H1 (cell line): ENCODE measurements around the gene PTGES2.

ENCODE experiments used
- EZH2 ChIP-seq: fragments of 200-600 bp; sonication (generic); IDR thresholded peaks from 2 replicates; pipeline ENCODE4 v1.7.1; 2012; ENCODE audit warnings: low read depth, mild to moderate bottlenecking, moderate library complexity, low read length, inconsistent platforms; ENCODE audit not compliant: severe bottlenecking
- POLR2A ChIP-seq, 2 experiments: IDR thresholded peaks; 1 replicate in 1 of 2; 2 replicates in 1 of 2; pipeline ENCODE4 v1.6.1; 2011; ENCODE audit warnings: low read depth in 2 of 2, low read length in 2 of 2, mild to moderate bottlenecking in 2 of 2; ENCODE audit errors: control extremely low read depth in 1 of 2
- TF ChIP-seq, protein P1 (sequence below), 3 experiments: IDR thresholded peaks; 1 replicate in 2 of 3; 2 replicates in 1 of 3; pipeline versions ENCODE4 v1.5.1 to v1.6.1; 2011; ENCODE audit warnings: low read length in 3 of 3, mild to moderate bottlenecking in 3 of 3, inconsistent platforms in 2 of 3, low read depth in 1 of 3, moderate library complexity in 1 of 3; ENCODE audit not compliant: insufficient read depth in 1 of 3; ENCODE audit errors: control extremely low read depth in 1 of 3
- TF ChIP-seq, protein P2 (sequence below): fragments of 300-600 bp; sonication (generic); IDR thresholded peaks from 2 replicates; pipeline ENCODE4 v1.7.1; 2012; ENCODE audit warnings: low read length, moderate library complexity, mild to moderate bottlenecking, inconsistent platforms; ENCODE audit not compliant: insufficient replicate concordance

DNA sequence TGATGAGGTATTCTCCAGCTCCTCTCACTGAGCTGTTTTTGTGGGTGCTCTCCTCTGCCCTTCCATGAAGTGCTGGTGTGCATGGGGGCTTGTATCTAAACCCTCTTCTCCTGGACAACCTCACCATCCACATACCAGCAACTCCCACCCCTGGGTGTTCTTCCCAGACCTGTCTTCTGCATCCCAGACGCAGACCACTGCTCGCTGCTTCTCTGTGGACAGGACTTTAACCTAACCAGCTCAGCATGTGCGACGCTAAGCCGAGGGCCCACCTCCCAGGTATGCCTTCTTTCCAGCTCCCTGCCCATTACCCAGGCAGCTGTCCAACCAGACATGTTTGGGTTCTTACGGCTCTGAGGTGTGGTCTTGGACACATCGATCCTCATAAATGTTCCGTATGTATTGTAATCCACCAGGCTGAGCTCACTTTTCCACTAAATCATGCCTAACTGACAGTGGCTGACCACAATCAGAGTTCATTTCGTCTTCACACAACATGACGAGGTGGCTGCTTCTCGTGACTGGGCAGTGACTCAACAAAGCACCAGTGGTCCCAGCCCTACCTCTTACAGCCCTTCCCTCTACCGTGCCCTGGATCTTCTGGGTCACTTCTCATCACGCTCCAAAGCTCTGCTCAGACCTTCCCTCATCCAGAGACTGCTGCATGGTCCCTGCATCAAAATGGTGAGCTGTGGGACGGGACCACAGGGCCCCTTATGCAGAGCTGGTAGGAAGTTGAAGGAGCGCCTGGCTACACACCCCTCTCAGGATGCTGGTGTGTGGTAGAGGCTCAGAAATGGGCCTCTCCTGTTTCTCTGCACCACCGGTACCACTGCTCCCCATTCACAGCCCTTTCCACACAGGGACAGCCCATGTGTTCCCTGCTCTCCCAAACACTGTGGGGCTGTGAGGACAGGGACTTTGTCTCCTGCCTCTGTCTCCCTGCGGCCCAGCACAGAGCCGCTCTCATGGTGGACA is 9.6 kb upstream of the PTGES2 start:
- TF ChIP-seq, protein P1, sequence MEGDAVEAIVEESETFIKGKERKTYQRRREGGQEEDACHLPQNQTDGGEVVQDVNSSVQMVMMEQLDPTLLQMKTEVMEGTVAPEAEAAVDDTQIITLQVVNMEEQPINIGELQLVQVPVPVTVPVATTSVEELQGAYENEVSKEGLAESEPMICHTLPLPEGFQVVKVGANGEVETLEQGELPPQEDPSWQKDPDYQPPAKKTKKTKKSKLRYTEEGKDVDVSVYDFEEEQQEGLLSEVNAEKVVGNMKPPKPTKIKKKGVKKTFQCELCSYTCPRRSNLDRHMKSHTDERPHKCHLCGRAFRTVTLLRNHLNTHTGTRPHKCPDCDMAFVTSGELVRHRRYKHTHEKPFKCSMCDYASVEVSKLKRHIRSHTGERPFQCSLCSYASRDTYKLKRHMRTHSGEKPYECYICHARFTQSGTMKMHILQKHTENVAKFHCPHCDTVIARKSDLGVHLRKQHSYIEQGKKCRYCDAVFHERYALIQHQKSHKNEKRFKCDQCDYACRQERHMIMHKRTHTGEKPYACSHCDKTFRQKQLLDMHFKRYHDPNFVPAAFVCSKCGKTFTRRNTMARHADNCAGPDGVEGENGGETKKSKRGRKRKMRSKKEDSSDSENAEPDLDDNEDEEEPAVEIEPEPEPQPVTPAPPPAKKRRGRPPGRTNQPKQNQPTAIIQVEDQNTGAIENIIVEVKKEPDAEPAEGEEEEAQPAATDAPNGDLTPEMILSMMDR (IDR thresholded peaks at IDR 0.05; ENCODE audit: control extremely low read depth in 1 of 3, insufficient read depth in 1 of 3, low read depth in 1 of 3, low read length in 3 of 3): no peak
- TF ChIP-seq, protein P2, sequence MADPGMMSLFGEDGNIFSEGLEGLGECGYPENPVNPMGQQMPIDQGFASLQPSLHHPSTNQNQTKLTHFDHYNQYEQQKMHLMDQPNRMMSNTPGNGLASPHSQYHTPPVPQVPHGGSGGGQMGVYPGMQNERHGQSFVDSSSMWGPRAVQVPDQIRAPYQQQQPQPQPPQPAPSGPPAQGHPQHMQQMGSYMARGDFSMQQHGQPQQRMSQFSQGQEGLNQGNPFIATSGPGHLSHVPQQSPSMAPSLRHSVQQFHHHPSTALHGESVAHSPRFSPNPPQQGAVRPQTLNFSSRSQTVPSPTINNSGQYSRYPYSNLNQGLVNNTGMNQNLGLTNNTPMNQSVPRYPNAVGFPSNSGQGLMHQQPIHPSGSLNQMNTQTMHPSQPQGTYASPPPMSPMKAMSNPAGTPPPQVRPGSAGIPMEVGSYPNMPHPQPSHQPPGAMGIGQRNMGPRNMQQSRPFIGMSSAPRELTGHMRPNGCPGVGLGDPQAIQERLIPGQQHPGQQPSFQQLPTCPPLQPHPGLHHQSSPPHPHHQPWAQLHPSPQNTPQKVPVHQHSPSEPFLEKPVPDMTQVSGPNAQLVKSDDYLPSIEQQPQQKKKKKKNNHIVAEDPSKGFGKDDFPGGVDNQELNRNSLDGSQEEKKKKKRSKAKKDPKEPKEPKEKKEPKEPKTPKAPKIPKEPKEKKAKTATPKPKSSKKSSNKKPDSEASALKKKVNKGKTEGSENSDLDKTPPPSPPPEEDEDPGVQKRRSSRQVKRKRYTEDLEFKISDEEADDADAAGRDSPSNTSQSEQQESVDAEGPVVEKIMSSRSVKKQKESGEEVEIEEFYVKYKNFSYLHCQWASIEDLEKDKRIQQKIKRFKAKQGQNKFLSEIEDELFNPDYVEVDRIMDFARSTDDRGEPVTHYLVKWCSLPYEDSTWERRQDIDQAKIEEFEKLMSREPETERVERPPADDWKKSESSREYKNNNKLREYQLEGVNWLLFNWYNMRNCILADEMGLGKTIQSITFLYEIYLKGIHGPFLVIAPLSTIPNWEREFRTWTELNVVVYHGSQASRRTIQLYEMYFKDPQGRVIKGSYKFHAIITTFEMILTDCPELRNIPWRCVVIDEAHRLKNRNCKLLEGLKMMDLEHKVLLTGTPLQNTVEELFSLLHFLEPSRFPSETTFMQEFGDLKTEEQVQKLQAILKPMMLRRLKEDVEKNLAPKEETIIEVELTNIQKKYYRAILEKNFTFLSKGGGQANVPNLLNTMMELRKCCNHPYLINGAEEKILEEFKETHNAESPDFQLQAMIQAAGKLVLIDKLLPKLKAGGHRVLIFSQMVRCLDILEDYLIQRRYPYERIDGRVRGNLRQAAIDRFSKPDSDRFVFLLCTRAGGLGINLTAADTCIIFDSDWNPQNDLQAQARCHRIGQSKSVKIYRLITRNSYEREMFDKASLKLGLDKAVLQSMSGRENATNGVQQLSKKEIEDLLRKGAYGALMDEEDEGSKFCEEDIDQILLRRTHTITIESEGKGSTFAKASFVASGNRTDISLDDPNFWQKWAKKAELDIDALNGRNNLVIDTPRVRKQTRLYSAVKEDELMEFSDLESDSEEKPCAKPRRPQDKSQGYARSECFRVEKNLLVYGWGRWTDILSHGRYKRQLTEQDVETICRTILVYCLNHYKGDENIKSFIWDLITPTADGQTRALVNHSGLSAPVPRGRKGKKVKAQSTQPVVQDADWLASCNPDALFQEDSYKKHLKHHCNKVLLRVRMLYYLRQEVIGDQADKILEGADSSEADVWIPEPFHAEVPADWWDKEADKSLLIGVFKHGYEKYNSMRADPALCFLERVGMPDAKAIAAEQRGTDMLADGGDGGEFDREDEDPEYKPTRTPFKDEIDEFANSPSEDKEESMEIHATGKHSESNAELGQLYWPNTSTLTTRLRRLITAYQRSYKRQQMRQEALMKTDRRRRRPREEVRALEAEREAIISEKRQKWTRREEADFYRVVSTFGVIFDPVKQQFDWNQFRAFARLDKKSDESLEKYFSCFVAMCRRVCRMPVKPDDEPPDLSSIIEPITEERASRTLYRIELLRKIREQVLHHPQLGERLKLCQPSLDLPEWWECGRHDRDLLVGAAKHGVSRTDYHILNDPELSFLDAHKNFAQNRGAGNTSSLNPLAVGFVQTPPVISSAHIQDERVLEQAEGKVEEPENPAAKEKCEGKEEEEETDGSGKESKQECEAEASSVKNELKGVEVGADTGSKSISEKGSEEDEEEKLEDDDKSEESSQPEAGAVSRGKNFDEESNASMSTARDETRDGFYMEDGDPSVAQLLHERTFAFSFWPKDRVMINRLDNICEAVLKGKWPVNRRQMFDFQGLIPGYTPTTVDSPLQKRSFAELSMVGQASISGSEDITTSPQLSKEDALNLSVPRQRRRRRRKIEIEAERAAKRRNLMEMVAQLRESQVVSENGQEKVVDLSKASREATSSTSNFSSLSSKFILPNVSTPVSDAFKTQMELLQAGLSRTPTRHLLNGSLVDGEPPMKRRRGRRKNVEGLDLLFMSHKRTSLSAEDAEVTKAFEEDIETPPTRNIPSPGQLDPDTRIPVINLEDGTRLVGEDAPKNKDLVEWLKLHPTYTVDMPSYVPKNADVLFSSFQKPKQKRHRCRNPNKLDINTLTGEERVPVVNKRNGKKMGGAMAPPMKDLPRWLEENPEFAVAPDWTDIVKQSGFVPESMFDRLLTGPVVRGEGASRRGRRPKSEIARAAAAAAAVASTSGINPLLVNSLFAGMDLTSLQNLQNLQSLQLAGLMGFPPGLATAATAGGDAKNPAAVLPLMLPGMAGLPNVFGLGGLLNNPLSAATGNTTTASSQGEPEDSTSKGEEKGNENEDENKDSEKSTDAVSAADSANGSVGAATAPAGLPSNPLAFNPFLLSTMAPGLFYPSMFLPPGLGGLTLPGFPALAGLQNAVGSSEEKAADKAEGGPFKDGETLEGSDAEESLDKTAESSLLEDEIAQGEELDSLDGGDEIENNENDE: no peak
- TF ChIP-seq POLR2A (IDR thresholded peaks at IDR 0.05; ENCODE audit: control extremely low read depth in 1 of 2, low read depth in 2 of 2, low read length in 2 of 2): no peak
- TF ChIP-seq EZH2: no peak
